Stimulated activated naive CD8-positive, alpha-beta T cell treated with anti-CD3 and anti-CD28 coated beads, Interleukin-15, Interleukin-2, amounts not matched to agents 100 U/mL and 50 U/mL, for 24 hours (primary cell): ENCODE measurements around the gene SMIM13.

Experiments used
- ATAC-seq: fragments of 150-1000 bp; cut with Tn5 transposase; one replicate; pipeline ENCODE4 v1.10.0; 2021
- DNase-seq: peaks from one replicate; pipeline ENCODE4 v3.0.0; 2021

SMIM13 gene

GRCh38 chr6:11155589-11155988, 62.0 kb downstream of the SMIM13 start:
- DNase-seq = no peak
- ATAC-seq = no peak

GRCh38 chr6:11160199-11160598, 66.6 kb downstream of the SMIM13 start:
- no peak for DNase-seq
- no peak for ATAC-seq

GRCh38 chr6:11161031-11161956, 67.7 kb downstream of the SMIM13 start:
- ATAC-seq = no peak
- no peak for DNase-seq

GRCh38 chr6:11162262-11162661, 68.6 kb downstream of the SMIM13 start:
- DNase-seq = no peak
- ATAC-seq = no peak

- ATAC-seq (peak; percentile 71), DNase-seq (no peak)
Measured at GRCh38 chr6:11163932-11164331, 70.3 kb downstream of the SMIM13 start.

GRCh38 chr6:11164717-11165646, 71.3 kb downstream of the SMIM13 start:
- peak; percentile 25 for ATAC-seq

GRCh38 chr6:11166948-11167347, 73.3 kb downstream of the SMIM13 start:
- no peak for ATAC-seq
- no peak for DNase-seq

More at GRCh38 chr6:11164717-11165646, 71.3 kb downstream of the SMIM13 start:
- no peak for DNase-seq

- no peak for ATAC-seq
- no peak for DNase-seq
Measured at GRCh38 chr6:11168091-11168635, 74.5 kb downstream of the SMIM13 start.

GRCh38 chr6:11171952-11172351, 78.3 kb downstream of the SMIM13 start:
- ATAC-seq = no peak
- DNase-seq = no peak

- DNase-seq = peak; percentile 85
- ATAC-seq = peak; percentile 51
Measured at GRCh38 chr6:11172501-11173327, 79.1 kb downstream of the SMIM13 start.

GRCh38 chr6:11174242-11174611, 80.6 kb downstream of the SMIM13 start:
- no peak for ATAC-seq

GRCh38 chr6:11177271-11177670, 83.6 kb downstream of the SMIM13 start:
- ATAC-seq = no peak
- no peak for DNase-seq

More at GRCh38 chr6:11174242-11174611, 80.6 kb downstream of the SMIM13 start:
- no peak for DNase-seq

- ATAC-seq (no peak), DNase-seq (no peak)
Measured at GRCh38 chr6:11179088-11179418, 85.4 kb downstream of the SMIM13 start.

GRCh38 chr6:11179419-11180202, 86.0 kb downstream of the SMIM13 start:
- ATAC-seq = no peak
- DNase-seq = no peak

GRCh38 chr6:11181478-11182136, 88.0 kb downstream of the SMIM13 start:
- no peak for DNase-seq
- ATAC-seq = no peak

GRCh38 chr6:11183761-11184362, 90.2 kb downstream of the SMIM13 start:
- DNase-seq (no peak), ATAC-seq (no peak)

GRCh38 chr6:11185204-11185842, 91.7 kb downstream of the SMIM13 start:
- ATAC-seq = no peak
- no peak for DNase-seq

GRCh38 chr6:11187301-11187700, 93.7 kb downstream of the SMIM13 start:
- no peak for DNase-seq

More at GRCh38 chr6:11187301-11187700, 93.7 kb downstream of the SMIM13 start:
- ATAC-seq = no peak
